ENCODE results near the gene KIF26B.
"Not testable (repeated sequence)": the region's sequence is repeated elsewhere in the genome, so short reads cannot be mapped to it uniquely, and the experiment has no call there.

KIF26B gene

GRCh38 chr1:245684166-245684565 lies 529.4 kb downstream of the KIF26B start:
- DNase-seq (ENCODE audit: low read depth): no peak

GRCh38 chr1:245684571-245684970 lies 529.8 kb downstream of the KIF26B start:
- DNase-seq (ENCODE audit: low read depth): no peak

GRCh38 chr1:245685111-245685810 lies 530.5 kb downstream of the KIF26B start:
- DNase-seq (ENCODE audit: low read depth): no peak

- DNase-seq (ENCODE audit: low read depth): no peak
These were observed 531.2 kb downstream of the KIF26B start for GRCh38 chr1:245686006-245686405.

GRCh38 chr1:245686446-245687030 lies 531.8 kb downstream of the KIF26B start:
- no peak for DNase-seq (ENCODE audit: low read depth)

- no peak for DNase-seq (ENCODE audit: low read depth)
These were observed 532.4 kb downstream of the KIF26B start for GRCh38 chr1:245687152-245687635.

- no peak for DNase-seq (ENCODE audit: low read depth)
These were observed 533.1 kb downstream of the KIF26B start for GRCh38 chr1:245687636-245688535.

- DNase-seq (ENCODE audit: low read depth): no peak
These were observed 534.0 kb downstream of the KIF26B start for GRCh38 chr1:245688536-245689453.

GRCh38 chr1:245690156-245690690 lies 535.4 kb downstream of the KIF26B start:
- no peak for DNase-seq (ENCODE audit: low read depth)

GRCh38 chr1:245690946-245691541 lies 536.3 kb downstream of the KIF26B start:
- no peak for DNase-seq (ENCODE audit: low read depth)

- no peak for DNase-seq (ENCODE audit: low read depth)
These were observed 537.1 kb downstream of the KIF26B start for GRCh38 chr1:245691897-245692296.

GRCh38 chr1:245692318-245692717 lies 537.5 kb downstream of the KIF26B start:
- no peak for DNase-seq (ENCODE audit: low read depth)

- DNase-seq (ENCODE audit: low read depth): no peak
These were observed 538.5 kb downstream of the KIF26B start for GRCh38 chr1:245693116-245693793.

- DNase-seq (ENCODE audit: low read depth): no peak
These were observed 539.4 kb downstream of the KIF26B start for GRCh38 chr1:245693941-245694752.

GRCh38 chr1:245694753-245695195 lies 540.0 kb downstream of the KIF26B start:
- DNase-seq (ENCODE audit: low read depth): no peak

- DNase-seq (ENCODE audit: low read depth): no peak
These were observed 540.4 kb downstream of the KIF26B start for GRCh38 chr1:245695211-245695610.

GRCh38 chr1:245695701-245696100 lies 540.9 kb downstream of the KIF26B start:
- DNase-seq (ENCODE audit: low read depth): not testable (repeated sequence)

- DNase-seq (ENCODE audit: low read depth): no peak
These were observed 543.3 kb downstream of the KIF26B start for GRCh38 chr1:245698116-245698515.

- no peak for DNase-seq (ENCODE audit: low read depth)
These were observed 544.1 kb downstream of the KIF26B start for GRCh38 chr1:245698860-245699259.
